GM23338 (cell line): ENCODE results near the gene FGF10.

Source experiments
- CREB1 ChIP-seq: fragments of 250-450 bp; sonication (Bioruptor Pico); IDR thresholded peaks from 2 replicates; pipeline ENCODE4 v1.5.0; 2020; ENCODE audit warnings: low read depth, mild to moderate bottlenecking, moderate library complexity
- CTCF ChIP-seq, 2 experiments: fragments of 200-600 bp in 1 of 2; sonication (generic) in 1 of 2; conservative IDR thresholded peaks; 2 replicates each; pipeline versions ENCODE4 v1.5.1 to v1.6.1; 2016 to 2017; ENCODE audit warnings: antibody characterized with exemption in 2 of 2, low read depth in 2 of 2, mild to moderate bottlenecking in 2 of 2, moderate library complexity in 1 of 2
- EZH2 ChIP-seq: fragments of 200-600 bp; sonication (generic); IDR thresholded peaks from one replicate; pipeline ENCODE4 v1.8.0; 2017; ENCODE audit warnings: antibody characterized with exemption, mild to moderate bottlenecking, low read depth; ENCODE audit not compliant: unreplicated experiment
- EZH2phosphoT487 ChIP-seq: fragments of 200-600 bp; sonication (generic); IDR thresholded peaks from one replicate; pipeline ENCODE4 v1.8.1; 2018; ENCODE audit warnings: antibody characterized with exemption; ENCODE audit not compliant: unreplicated experiment
- JUNB ChIP-seq: IDR thresholded peaks from one replicate; pipeline ENCODE4 v1.6.1; 2016; ENCODE audit warnings: antibody characterized with exemption; ENCODE audit not compliant: unreplicated experiment
- POLR2AphosphoS5 ChIP-seq: IDR thresholded peaks from 2 replicates; pipeline ENCODE4 v1.6.1; 2016; ENCODE audit warnings: antibody characterized with exemption, low read depth
- REST ChIP-seq: IDR thresholded peaks from one replicate; pipeline ENCODE4 v1.6.1; 2018; ENCODE audit warnings: antibody characterized with exemption; ENCODE audit not compliant: unreplicated experiment
- STAT1 ChIP-seq: IDR thresholded peaks from one replicate; pipeline ENCODE4 v1.6.1; 2016; ENCODE audit warnings: antibody characterized with exemption; ENCODE audit not compliant: unreplicated experiment

GRCh38 chr5:44365345-44365744 lies 23.9 kb downstream of the FGF10 start:
- no peak for TF ChIP-seq CTCF (conservative IDR thresholded peaks at IDR 0.05; ENCODE audit: low read depth in 2 of 2)
- no peak for TF ChIP-seq CREB1 (CRISPR knock-in tag)
- TF ChIP-seq EZH2phosphoT487, result no peak
- no peak for TF ChIP-seq EZH2
- TF ChIP-seq JUNB, result no peak
- no peak for TF ChIP-seq POLR2AphosphoS5
- TF ChIP-seq REST, result no peak
- TF ChIP-seq STAT1, result no peak
